Thyroid gland (tissue), 4 donors: Measurements from ENCODE around the gene PYDC1. TPM values are rescaled to one million over a fixed set of nuclear protein-coding genes. Genes with fewer than 3 reads are reported as not detected.

ENCODE experiments used
- DNase-seq, 2 donors: peaks; one replicate each; pipeline ENCODE4 v3.0.0-alpha.2; 2019
- H3K27ac ChIP-seq, 3 donors: fragments of 200-600 bp; sonication (generic); 1 replicate in 2 of 3; 2 replicates in 1 of 3; pipeline ENCODE4 v1.5.1; 2016 to 2019; ENCODE audit warnings: mild to moderate bottlenecking in 1 of 3, moderate library complexity in 1 of 3
- H3K27me3 ChIP-seq: fragments of 200-600 bp; sonication (generic); one replicate; pipeline ENCODE4 v1.5.1; 2019
- H3K36me3 ChIP-seq, 2 donors: fragments of 200-600 bp; sonication (generic); one replicate each; pipeline ENCODE4 v1.5.1; 2016 to 2019
- H3K4me1 ChIP-seq, 2 donors: fragments of 200-600 bp; sonication (generic); one replicate each; pipeline ENCODE4 v1.5.1; 2017 to 2019
- H3K4me3 ChIP-seq, 3 donors: fragments of 200-600 bp; sonication (generic); replicated peaks in 1 of 3; 1 replicate in 2 of 3; 2 replicates in 1 of 3; pipeline ENCODE4 v1.5.1; 2016; ENCODE audit warnings: mild to moderate bottlenecking in 1 of 3
- H3K9me3 ChIP-seq: fragments of 200-600 bp; sonication (generic); one replicate; pipeline ENCODE4 v1.5.1; 2017
- POLR2A ChIP-seq, 2 donors: fragments of 450-650 bp; IDR thresholded peaks; one replicate each; pipeline ENCODE4 v1.6.1; 2017; ENCODE audit warnings: antibody characterized with exemption in 2 of 2, mild to moderate bottlenecking in 2 of 2, moderate library complexity in 1 of 2
- whole genome bisulfite sequencing, 2 donors: methylation state at CpG; one replicate each; pipeline ENCODE4 v1.1.5; 2017; 5-methylcytosine and 5-hydroxymethylcytosine counted together
- intact Hi-C: fragments of 100-400 bp; cut with DNase I; formaldehyde crosslinking; loops from one replicate; pipeline ENCODE4 v1.15.1; 2023
- total RNA-seq, 4 donors: library from RNA; depleted of rRNA; stranded (reverse); fragments of >200 nt; gene quantifications; one replicate each; pipeline ENCODE4 v1.2.3, GENCODE V29; 2016
- TF ChIP-seq, protein P1 (sequence below), 6 experiments: fragments of 200-600 bp in 3 of 6; fragments of 450-650 bp in 3 of 6; sonication (generic) in 3 of 6; IDR thresholded peaks; one replicate each; pipeline ENCODE4 v1.5.1; 2016 to 2019; ENCODE audit warnings: antibody characterized with exemption in 6 of 6, mild to moderate bottlenecking in 2 of 6, inconsistent platforms in 1 of 6, moderate library complexity in 1 of 6

The PYDC1 gene
- total RNA-seq, 4 donors from 2014 or later = not detected

- WGBS, 2 donors = 83 to 88% methylated on average over 4 of the region's 4 CpGs
Measured at GRCh38 chr16:31258366-31258765, 41.4 kb upstream of the PYDC1 start.

GRCh38 chr16:31256466-31256865, 39.5 kb upstream of the PYDC1 start:
- intact Hi-C loops = no loop called here
- WGBS, 2 donors = 78 to 85% methylated on average over 7 to 8 of the region's 8 CpGs
- Histone ChIP-seq H3K4me1 (no peaks in the 10 kb centered on the region), H3K27ac (no peak overlapping the region), H3K27me3 (no peaks in the 10 kb centered on the region), H3K36me3 (no peaks in the 10 kb centered on the region), H3K9me3 (no peaks in the 10 kb centered on the region), H3K4me3 (no peak overlapping the region)
- TF ChIP-seq, protein P1, sequence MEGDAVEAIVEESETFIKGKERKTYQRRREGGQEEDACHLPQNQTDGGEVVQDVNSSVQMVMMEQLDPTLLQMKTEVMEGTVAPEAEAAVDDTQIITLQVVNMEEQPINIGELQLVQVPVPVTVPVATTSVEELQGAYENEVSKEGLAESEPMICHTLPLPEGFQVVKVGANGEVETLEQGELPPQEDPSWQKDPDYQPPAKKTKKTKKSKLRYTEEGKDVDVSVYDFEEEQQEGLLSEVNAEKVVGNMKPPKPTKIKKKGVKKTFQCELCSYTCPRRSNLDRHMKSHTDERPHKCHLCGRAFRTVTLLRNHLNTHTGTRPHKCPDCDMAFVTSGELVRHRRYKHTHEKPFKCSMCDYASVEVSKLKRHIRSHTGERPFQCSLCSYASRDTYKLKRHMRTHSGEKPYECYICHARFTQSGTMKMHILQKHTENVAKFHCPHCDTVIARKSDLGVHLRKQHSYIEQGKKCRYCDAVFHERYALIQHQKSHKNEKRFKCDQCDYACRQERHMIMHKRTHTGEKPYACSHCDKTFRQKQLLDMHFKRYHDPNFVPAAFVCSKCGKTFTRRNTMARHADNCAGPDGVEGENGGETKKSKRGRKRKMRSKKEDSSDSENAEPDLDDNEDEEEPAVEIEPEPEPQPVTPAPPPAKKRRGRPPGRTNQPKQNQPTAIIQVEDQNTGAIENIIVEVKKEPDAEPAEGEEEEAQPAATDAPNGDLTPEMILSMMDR (IDR thresholded peaks at IDR 0.05) = no peak
- TF ChIP-seq POLR2A (IDR thresholded peaks at IDR 0.05) = no peak
- DNase-seq = no peak

More at GRCh38 chr16:31258366-31258765, 41.4 kb upstream of the PYDC1 start:
- TF ChIP-seq, protein P1 (IDR thresholded peaks at IDR 0.05) = no peak
- TF ChIP-seq POLR2A (IDR thresholded peaks at IDR 0.05) = no peak
- Histone ChIP-seq H3K4me1 (no peaks in the 10 kb centered on the region), H3K36me3 (no peaks in the 10 kb centered on the region), H3K4me3 (no peak overlapping the region), H3K27me3 (no peaks in the 10 kb centered on the region), H3K27ac (no peak overlapping the region), H3K9me3 (no peaks in the 10 kb centered on the region)
- DNase-seq = no peak
- intact Hi-C loops = no loop called here

- no peak for TF ChIP-seq POLR2A (IDR thresholded peaks at IDR 0.05)
- TF ChIP-seq, protein P1 (IDR thresholded peaks at IDR 0.05) = no peak
- no peaks in the 10 kb centered on the region for H3K27me3 ChIP-seq
- no peak overlapping the region for H3K4me3 ChIP-seq
- H3K27ac ChIP-seq = no peak overlapping the region
- no peaks in the 10 kb centered on the region for H3K4me1 ChIP-seq
- peak; percentile 2 to 5 for DNase-seq
- H3K9me3 ChIP-seq = no peaks in the 10 kb centered on the region
- intact Hi-C loops = no loop called here
- 59% methylated on average over 5 of the region's 5 CpGs for WGBS, 2 donors
- no peaks in the 10 kb centered on the region for H3K36me3 ChIP-seq
Measured at GRCh38 chr16:31253642-31254045, 36.7 kb upstream of the PYDC1 start.

DNA sequence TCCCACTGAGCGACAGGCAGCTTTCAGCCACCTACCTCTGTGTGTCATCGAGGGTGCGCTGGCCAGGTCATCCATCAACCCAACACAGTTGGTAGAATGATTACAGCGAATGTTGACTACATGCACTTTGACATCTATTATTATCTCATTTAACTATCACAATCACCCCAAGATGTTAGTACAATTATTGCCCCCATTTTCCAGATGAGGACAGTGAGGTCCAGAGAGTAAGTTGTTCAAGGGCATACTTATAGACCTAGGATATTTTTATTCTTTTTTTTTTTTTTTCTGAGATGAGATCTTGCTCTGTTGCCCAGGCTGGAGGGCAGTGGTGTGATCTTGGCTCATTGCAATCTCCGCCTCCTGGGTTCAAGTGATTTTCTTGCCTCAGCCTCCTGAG, 34.5 kb upstream of the PYDC1 start:
- intact Hi-C loops = no loop called here
- H3K9me3 ChIP-seq = no peaks in the 10 kb centered on the region
- WGBS, 2 donors = 97 to 99% methylated on average over 5 of the region's 5 CpGs
- no peak for DNase-seq
- H3K27ac ChIP-seq = no peak overlapping the region
- no peak for TF ChIP-seq POLR2A (IDR thresholded peaks at IDR 0.05)
- TF ChIP-seq, protein P1 (IDR thresholded peaks at IDR 0.05) = no peak
- H3K36me3 ChIP-seq = no peaks in the 10 kb centered on the region
- H3K4me1 ChIP-seq = no peaks in the 10 kb centered on the region
- H3K27me3 ChIP-seq = no peaks in the 10 kb centered on the region
- H3K4me3 ChIP-seq = no peak overlapping the region

DNA sequence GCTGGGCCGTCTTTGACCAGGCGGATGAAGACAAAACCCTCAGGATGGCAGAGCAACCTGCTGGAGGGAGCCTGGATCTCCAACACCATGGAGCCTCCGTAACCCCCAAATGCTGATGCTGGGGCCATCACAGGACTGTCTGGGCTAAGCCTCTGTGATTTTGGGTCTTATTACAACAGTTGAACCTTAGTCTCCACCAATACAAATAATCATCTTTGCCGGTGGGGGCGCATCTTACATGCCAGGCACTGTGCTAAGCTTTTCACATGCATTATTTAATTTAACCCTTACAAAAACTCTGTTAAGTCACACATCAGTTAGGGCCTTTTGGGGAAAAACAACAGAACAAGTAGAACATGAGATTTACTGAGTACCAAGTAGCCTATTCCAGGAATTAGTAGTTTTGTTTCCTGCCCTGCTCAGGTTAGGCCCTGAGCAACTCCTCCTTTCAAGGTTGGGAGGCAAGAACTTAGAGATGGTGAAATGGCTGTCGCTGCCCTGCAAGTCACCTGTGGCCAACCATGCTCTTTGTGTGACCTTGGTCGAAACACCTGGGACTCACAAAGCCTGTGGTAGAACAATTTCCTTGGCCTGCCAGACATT, 33.9 kb upstream of the PYDC1 start:
- intact Hi-C loops = no loop called here
- Histone ChIP-seq H3K4me3 (no peak overlapping the region), H3K27ac (no peak overlapping the region), H3K4me1 (no peaks in the 10 kb centered on the region), H3K36me3 (no peaks in the 10 kb centered on the region), H3K9me3 (no peaks in the 10 kb centered on the region), H3K27me3 (no peaks in the 10 kb centered on the region)
- TF ChIP-seq, protein P1 (IDR thresholded peaks at IDR 0.05) = no peak
- no peak for TF ChIP-seq POLR2A (IDR thresholded peaks at IDR 0.05)
- 87 to 90% methylated on average over 5 to 7 of the region's 7 CpGs for WGBS, 2 donors
- no peak for DNase-seq
